NCI-H1930 (cell line): ENCODE results near the gene MAPK13.
"Not testable (repeated sequence)": the region's sequence is repeated elsewhere in the genome, so short reads cannot be mapped to it uniquely, and the experiment has no call there.

Experiments
- DNase-seq, 2 experiments: peaks; one replicate each; lab custom pipeline; 2025; lab: John Stamatoyannopoulos, UW

The MAPK13 gene

GRCh38 chr6:36128073-36128472 is 2.2 kb upstream of the MAPK13 start:
- no peak for DNase-seq

GRCh38 chr6:36128793-36129192 is 1.5 kb upstream of the MAPK13 start:
- no peak for DNase-seq

- not testable (repeated sequence) for DNase-seq
These were observed 979 bp upstream of the MAPK13 start for GRCh38 chr6:36129334-36129733.

- no peak for DNase-seq
These were observed 576 bp downstream of the MAPK13 start for GRCh38 chr6:36130667-36131510.

GRCh38 chr6:36131511-36132245 is 1.4 kb downstream of the MAPK13 start:
- DNase-seq = no peak

GRCh38 chr6:36132246-36132895 is 2.1 kb downstream of the MAPK13 start:
- no peak for DNase-seq

- no peak for DNase-seq
These were observed 2.8 kb downstream of the MAPK13 start for GRCh38 chr6:36133148-36133547.

GRCh38 chr6:36133912-36134311 is 3.6 kb downstream of the MAPK13 start:
- no peak for DNase-seq

- DNase-seq = no peak
These were observed 4.9 kb downstream of the MAPK13 start for GRCh38 chr6:36135053-36135731.

- no peak for DNase-seq
These were observed 5.7 kb downstream of the MAPK13 start for GRCh38 chr6:36136034-36136433.

GRCh38 chr6:36136551-36136950 is 6.2 kb downstream of the MAPK13 start:
- no peak for DNase-seq

GRCh38 chr6:36138667-36139066 is 8.4 kb downstream of the MAPK13 start:
- DNase-seq = no peak

- no peak for DNase-seq
These were observed 9.1 kb downstream of the MAPK13 start for GRCh38 chr6:36139431-36139830.

GRCh38 chr6:36139991-36140710 is 9.8 kb downstream of the MAPK13 start:
- no peak for DNase-seq

GRCh38 chr6:36141091-36141490 is 10.8 kb downstream of the MAPK13 start:
- DNase-seq = no peak

GRCh38 chr6:36141961-36142360 is 11.6 kb downstream of the MAPK13 start:
- DNase-seq = no peak

GRCh38 chr6:36142971-36143838 is 12.9 kb downstream of the MAPK13 start:
- no peak for DNase-seq

GRCh38 chr6:36145495-36145894 is 15.2 kb downstream of the MAPK13 start:
- no peak for DNase-seq

- DNase-seq = no peak
These were observed 17.0 kb downstream of the MAPK13 start for GRCh38 chr6:36147294-36147693.

- DNase-seq = no peak
These were observed 19.2 kb downstream of the MAPK13 start for GRCh38 chr6:36149476-36149875.

- no peak for DNase-seq
These were observed 20.0 kb downstream of the MAPK13 start for GRCh38 chr6:36150283-36150682.
